Upper lobe of left lung (tissue), 6 donors: ENCODE data around the gene ZNF554. TPM values are rescaled to one million over a fixed set of nuclear protein-coding genes. Genes with fewer than 3 reads are reported as not detected.

Source experiments
- total RNA-seq, 6 donors: library from RNA; depleted of rRNA in 4 of 6; stranded (reverse); fragments of >200 nt in 4 of 6; gene quantifications; one replicate each; pipeline versions ENCODE4 v1.1.0 to v1.2.1, GENCODE V29; 2016 to 2021
- donor health status: DM: no; HTN: no; CAD: no; lungs with moderate emphysema.
- donor health status: DM: no; HTN: yes; CAD: no; lungs with severe emphysema.

ZNF554 gene
- total RNA-seq, 6 donors from 2014 or later, result 3.2 to 11.5 (median 6.7) TPM

Other genes starting within 250 kb of the ZNF554 start
- 1 to 10 TPM; 3.5 to 7.7 (median 7.1) TPM for gene GNG7, start 117.2 kb upstream of the ZNF554 start, total RNA-seq
- gene DIRAS1, start 98.5 kb upstream of the ZNF554 start, total RNA-seq, result 1 to 10 TPM in 1 of 6 donors, under 1 TPM in 2, not detected in 3; 0.15 to 1.3 (median 0.81) TPM
- gene SLC39A3, start 79.9 kb upstream of the ZNF554 start, total RNA-seq, result 10 to 100 TPM; 12.6 to 48.2 (median 30.6) TPM
- gene SGTA, start 36.6 kb upstream of the ZNF554 start, total RNA-seq, result 10 to 100 TPM; 34.3 to 56.4 (median 46.1) TPM
- 10 to 100 TPM; 28.7 to 62.3 (median 43.1) TPM for gene THOP1, start 34.4 kb upstream of the ZNF554 start, total RNA-seq
- 1 to 10 TPM; 3.3 to 7.5 (median 5.8) TPM for gene ZNF555, start 21.6 kb downstream of the ZNF554 start, total RNA-seq
- not detected for gene ZNF556, start 47.5 kb downstream of the ZNF554 start, total RNA-seq
- gene ZNF57, start 81.1 kb downstream of the ZNF554 start, total RNA-seq, result 1 to 10 TPM; 5.2 to 9.8 (median 6.1) TPM
- 1 to 10 TPM; 3.1 to 7.3 (median 4.6) TPM for gene ZNF77, start 125.1 kb downstream of the ZNF554 start, total RNA-seq
- 10 to 100 TPM in 2 of 6 donors, 1 to 10 TPM in 4; 4.1 to 49.2 (median 5.4) TPM for gene TLE6, start 157.7 kb downstream of the ZNF554 start, total RNA-seq
- gene TLE2, start 209.4 kb downstream of the ZNF554 start, total RNA-seq, result 100 to 1,000 TPM in 1 of 6 donors, 10 to 100 TPM in 5; 35.0 to 115 (median 56.0) TPM
- gene TLE5, start 242.6 kb downstream of the ZNF554 start, total RNA-seq, result 100 to 1,000 TPM; 324 to 781 (median 471) TPM